ENCODE data around the gene RHCG.

Gene RHCG

DNA sequence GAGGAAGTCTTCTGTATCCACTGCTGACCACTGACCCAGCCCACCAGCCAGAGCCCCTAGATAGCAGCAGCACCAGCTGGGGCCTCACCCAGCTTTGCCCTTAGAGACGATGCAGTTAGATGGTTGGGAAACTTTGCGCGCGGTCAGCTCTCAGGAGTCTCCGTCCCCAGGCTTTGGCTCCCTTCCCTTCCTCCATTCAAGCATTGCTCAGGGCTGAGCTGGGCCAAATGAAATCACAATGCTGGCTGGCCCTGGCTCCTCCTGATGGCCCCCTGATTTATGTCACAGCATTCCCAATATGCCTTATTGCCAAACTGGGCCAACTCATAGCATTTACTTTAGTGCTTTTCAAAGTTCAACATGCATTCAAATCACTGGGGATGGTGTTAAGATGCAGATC, 34.6 kb upstream of the RHCG start:
- no peak overlapping the region for H3K4me3 ChIP-seq (ENCODE audit: low read depth, low read length)
- TF ChIP-seq, protein P1, sequence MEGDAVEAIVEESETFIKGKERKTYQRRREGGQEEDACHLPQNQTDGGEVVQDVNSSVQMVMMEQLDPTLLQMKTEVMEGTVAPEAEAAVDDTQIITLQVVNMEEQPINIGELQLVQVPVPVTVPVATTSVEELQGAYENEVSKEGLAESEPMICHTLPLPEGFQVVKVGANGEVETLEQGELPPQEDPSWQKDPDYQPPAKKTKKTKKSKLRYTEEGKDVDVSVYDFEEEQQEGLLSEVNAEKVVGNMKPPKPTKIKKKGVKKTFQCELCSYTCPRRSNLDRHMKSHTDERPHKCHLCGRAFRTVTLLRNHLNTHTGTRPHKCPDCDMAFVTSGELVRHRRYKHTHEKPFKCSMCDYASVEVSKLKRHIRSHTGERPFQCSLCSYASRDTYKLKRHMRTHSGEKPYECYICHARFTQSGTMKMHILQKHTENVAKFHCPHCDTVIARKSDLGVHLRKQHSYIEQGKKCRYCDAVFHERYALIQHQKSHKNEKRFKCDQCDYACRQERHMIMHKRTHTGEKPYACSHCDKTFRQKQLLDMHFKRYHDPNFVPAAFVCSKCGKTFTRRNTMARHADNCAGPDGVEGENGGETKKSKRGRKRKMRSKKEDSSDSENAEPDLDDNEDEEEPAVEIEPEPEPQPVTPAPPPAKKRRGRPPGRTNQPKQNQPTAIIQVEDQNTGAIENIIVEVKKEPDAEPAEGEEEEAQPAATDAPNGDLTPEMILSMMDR (IDR thresholded peaks at IDR 0.05; ENCODE audit: low read depth, low read length, missing control alignments), result no peak
- no peak for DNase-seq (ENCODE audit: low read depth)

DNA sequence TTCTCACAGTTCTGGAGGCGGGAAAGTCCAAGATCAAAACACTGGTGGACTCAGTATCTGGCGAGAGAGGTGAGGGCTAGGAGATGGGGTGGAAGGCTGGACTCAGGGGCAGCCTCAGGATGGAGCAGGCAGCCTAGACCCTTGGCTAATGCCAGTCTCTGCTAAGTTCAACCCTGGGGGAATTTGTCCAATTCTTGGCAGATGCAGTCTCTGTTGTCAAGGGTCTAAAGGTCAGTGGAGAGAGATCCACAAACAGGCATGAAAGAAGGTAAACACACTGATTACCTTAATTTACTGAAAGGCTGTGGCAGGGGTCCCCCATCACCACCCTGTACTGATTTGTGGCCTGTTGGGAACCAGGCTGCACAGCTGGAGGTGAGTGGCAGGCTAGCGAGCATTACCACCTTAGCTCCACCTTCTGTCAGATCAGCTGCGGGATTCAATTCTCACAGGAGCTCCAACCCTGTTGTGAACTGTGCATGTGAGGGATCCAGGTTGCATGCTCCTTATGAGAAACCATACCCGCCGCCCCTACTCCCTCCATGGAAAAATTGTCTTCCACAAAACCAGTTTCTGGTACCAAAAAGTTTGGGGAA, 32.5 kb upstream of the RHCG start:
- no peak for DNase-seq (ENCODE audit: low read depth)
- no peak overlapping the region for H3K4me3 ChIP-seq (ENCODE audit: low read depth, low read length)
- TF ChIP-seq, protein P1 (IDR thresholded peaks at IDR 0.05; ENCODE audit: low read depth, low read length, missing control alignments), result no peak

DNA sequence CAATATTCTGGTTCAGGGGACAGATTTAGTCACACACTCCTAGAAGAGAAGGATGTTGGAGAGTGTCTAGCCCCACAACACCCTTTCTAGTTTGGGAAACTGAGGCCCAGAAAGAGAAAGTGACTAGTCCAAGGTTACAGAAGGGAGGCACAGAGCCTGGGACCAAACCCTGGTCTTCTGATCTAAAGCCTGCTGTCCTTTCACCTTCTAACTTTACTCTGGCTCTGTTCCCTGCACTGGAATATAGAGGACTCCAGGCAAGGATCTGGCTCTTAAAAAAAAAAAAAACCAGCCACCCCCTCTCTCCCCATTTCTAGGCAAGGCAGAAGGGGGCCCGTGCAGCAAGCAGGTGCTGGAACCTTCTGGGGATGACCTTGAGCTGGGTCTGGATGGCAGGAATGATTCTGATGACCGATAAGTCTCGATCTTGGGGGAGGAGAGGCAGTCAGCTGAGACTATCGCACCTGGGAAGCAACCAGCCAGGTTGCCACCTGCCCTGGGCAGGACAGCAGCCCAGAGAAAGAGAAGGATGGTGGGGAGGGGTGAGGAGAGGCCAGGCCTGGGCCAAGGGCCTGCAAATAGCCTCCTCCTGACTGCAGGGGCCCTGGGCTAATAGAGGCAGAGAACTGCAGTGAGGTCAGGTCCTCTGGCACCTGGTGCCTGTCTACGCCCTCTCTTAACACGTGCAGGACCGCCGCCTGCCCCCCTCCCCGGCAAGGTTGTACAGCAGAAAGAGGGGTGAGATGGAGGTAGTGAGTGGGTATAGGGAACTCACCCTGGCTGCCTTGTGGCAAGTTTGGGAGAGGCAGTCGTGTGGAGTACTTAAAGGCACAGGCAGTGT, 30.4 kb upstream of the RHCG start:
- DNase-seq (ENCODE audit: low read depth), result no peak
- H3K4me3 ChIP-seq (ENCODE audit: low read depth, low read length), result no peak overlapping the region
- TF ChIP-seq, protein P1 (IDR thresholded peaks at IDR 0.05; ENCODE audit: low read depth, low read length, missing control alignments), result no peak

DNA sequence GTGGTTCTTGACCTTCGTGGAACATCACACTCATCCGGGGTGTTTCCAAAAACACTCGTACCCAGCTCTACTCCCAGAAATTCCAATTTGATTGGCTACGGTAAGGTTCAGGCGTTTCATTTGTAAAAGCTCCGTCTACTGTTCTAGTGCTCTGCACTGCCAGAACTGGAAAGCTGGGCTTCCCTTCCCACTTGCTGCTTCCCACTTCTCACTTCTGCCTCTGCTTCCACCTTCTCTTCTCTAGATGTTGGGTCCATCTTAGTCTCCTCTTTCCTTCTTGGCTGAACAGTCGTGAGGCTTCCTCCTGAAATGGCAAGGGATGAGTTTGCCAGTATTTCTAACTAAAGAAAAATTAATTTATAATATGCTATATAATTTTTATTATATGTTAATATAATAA, 29.8 kb upstream of the RHCG start:
- TF ChIP-seq, protein P1 (IDR thresholded peaks at IDR 0.05; ENCODE audit: low read depth, low read length, missing control alignments), result no peak
- no peak for DNase-seq (ENCODE audit: low read depth)
- H3K4me3 ChIP-seq (ENCODE audit: low read depth, low read length), result no peak overlapping the region

DNA sequence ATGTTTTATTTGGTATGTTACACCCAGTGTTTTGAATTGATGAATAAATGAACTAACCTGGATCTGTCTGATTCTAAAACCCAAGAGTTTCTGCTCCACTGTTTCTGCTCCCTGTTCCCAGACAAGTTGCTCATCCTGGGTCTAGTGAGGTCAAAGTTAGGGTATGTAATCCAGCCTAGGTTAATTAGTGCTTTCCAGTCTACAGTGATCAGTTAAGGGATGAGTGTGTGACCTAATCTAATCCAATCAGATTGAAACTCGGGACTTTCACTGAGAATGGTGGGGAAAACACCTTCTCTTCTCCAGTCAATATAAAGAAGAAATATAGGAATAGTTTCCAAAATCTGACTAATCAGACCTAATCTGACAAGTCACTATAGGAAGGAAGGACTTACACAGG, 27.8 kb upstream of the RHCG start:
- TF ChIP-seq, protein P1 (IDR thresholded peaks at IDR 0.05; ENCODE audit: low read depth, low read length, missing control alignments), result no peak
- no peak for DNase-seq (ENCODE audit: low read depth)
- no peak overlapping the region for H3K4me3 ChIP-seq (ENCODE audit: low read depth, low read length)

DNA sequence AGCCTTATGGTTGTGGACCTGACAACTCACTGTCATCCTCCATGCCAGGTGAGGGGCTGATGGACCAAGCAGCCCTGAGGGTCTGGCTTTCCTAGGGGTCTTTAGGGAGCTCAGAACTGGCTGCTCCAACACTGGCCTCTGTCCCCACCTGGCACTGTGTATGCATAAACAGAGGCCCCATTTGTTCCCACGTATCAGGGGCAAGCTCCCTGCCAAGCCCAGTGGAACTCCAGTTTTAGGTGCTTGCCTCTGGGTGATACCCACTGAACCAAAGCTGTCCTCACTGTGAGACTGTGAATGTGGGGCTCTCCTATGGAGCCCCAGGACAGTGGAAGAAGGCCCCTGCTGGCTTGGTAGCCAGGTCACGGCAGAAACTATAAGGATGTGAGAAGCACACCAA, 26.7 kb upstream of the RHCG start:
- DNase-seq (ENCODE audit: low read depth), result no peak
- TF ChIP-seq, protein P1 (IDR thresholded peaks at IDR 0.05; ENCODE audit: low read depth, low read length, missing control alignments), result no peak
- H3K4me3 ChIP-seq (ENCODE audit: low read depth, low read length), result no peak overlapping the region

Measured in GM12864 (cell line).